B cell (primary cell): ENCODE results near the gene PXDC1.

Experiments
- EZH2 ChIP-seq: IDR thresholded peaks from 2 replicates; pipeline ENCODE4 v1.6.1; 2012; ENCODE audit warnings: borderline replicate concordance, low read depth, mild to moderate bottlenecking, moderate library complexity, low read length; ENCODE audit not compliant: insufficient read depth, poor library complexity, severe bottlenecking
- TF ChIP-seq, protein P1 (sequence below): fragments of 200-600 bp; IDR thresholded peaks from one replicate; pipeline ENCODE4 v1.8.0; 2022; ENCODE audit warnings: antibody characterized with exemption, mild to moderate bottlenecking

DNA sequence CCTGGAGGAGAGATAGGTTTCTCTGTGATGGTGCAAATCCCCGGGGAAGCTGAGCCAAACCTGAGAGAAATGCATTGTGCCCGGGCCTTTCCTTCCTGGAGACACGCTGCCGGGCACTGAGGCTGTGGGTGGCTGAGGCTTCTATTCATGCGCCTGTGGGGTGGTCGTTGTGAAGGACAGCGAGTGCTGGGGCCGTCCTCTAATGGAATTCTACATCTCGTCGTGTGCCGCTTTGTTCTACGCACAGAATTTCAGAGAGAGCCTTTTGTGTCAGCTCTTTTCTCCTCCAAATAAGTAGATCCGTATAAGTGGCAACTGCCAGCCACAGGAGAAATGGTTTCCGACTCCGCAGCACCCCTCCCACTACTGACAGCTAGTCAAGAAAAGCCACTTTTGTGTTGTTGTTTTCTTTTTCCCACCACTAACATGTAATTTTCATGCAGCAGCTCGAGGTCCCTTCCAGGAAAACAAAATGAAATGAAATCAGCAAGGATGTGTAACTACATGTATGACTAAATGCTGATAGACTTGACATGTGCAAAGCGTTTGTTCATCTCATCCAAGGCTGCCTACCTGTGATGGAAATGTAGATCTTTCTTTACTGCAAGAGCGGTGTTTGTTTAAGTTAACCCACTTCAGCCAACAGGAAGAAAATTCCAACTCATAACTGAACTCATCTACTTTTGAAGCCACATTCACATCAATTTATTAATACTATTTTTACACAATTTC lies 26.4 kb upstream of the PXDC1 start:
- TF ChIP-seq, protein P1, sequence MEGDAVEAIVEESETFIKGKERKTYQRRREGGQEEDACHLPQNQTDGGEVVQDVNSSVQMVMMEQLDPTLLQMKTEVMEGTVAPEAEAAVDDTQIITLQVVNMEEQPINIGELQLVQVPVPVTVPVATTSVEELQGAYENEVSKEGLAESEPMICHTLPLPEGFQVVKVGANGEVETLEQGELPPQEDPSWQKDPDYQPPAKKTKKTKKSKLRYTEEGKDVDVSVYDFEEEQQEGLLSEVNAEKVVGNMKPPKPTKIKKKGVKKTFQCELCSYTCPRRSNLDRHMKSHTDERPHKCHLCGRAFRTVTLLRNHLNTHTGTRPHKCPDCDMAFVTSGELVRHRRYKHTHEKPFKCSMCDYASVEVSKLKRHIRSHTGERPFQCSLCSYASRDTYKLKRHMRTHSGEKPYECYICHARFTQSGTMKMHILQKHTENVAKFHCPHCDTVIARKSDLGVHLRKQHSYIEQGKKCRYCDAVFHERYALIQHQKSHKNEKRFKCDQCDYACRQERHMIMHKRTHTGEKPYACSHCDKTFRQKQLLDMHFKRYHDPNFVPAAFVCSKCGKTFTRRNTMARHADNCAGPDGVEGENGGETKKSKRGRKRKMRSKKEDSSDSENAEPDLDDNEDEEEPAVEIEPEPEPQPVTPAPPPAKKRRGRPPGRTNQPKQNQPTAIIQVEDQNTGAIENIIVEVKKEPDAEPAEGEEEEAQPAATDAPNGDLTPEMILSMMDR = no peak
- no peak for TF ChIP-seq EZH2
